SK-N-MC (cell line): ENCODE results near the gene RAB42.

Source experiments
- EZH2 ChIP-seq: fragments of 200-600 bp; sonication (generic); IDR thresholded peaks from one replicate; pipeline ENCODE4 v1.6.1; 2017; ENCODE audit warnings: antibody characterized with exemption
- POLR2AphosphoS5 ChIP-seq: IDR thresholded peaks from 2 replicates; pipeline ENCODE4 v1.6.1; 2012; ENCODE audit warnings: mild to moderate bottlenecking, low read depth, low read length, borderline replicate concordance

DNA sequence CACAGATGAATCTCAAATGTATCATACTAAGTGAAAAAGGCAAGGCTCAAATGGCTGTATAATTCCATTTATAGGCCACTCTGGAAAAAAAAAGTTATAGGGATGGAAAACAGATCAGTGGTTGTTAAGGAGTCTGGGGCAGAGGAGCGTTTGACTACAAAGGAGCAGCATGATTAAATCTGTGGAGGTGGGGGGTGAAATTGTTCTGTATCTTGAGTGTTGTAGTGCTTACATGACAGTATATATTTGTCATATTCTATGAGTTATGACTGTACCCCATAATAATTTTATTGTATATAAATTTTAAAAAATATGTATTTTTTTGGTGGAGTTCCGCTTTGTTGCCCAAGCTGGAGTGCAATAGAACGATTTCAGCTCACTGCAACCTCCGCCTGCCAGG is 40.5 kb downstream of the RAB42 start:
- TF ChIP-seq POLR2AphosphoS5, result no peak
- TF ChIP-seq EZH2, result no peak
